HL-60/S4 treated with retinoic acid at 250 ng/mL for 4 days and 3 days (cell line): Measurements from ENCODE around the gene KCNH5.

ENCODE experiments used
- in situ Hi-C: fragments of 300-500 bp; cut with MboI; formaldehyde crosslinking; loops from 2 replicates; pipeline ENCODE4 v1.7.0; 2022; ENCODE audit warnings: low sequenced_read_pairs

The KCNH5 gene

DNA sequence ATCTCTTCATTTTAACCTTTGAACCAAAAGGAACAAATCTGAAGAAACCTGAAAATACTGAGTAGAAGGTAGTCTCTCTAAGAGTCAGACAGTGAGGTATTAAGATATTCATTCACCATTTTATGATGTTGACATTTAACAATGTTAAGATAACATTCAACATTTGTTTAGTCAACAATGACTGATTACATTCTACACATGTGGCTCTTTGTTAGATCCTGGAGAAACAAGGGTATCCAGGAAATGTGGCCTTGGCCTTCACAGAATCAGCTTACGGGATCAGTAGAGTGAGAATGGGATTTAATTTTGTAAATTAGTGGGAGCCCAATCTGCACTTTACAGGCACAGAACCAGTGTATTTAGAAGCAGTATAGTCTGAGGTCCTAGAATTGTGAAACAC, 355.5 kb downstream of the KCNH5 start:
- in situ Hi-C loops: no loop called here

DNA sequence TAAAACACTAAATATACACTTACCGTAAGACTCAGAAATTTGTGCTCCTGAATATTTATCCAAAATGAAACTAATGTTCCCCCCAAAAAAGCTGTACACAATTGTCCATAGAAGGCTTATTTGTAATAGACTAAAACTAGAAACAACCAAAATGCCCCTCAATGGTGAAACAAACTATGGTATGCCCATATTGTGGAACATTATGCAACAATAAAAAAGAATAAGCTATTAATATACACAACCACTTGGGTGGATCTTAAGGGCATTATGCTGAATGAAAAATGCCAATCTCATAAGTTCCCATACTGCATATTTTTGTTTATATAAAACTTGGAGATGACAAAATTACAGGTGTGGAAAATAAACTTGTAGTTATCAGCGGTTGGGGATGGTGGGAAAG, 357.4 kb downstream of the KCNH5 start:
- in situ Hi-C loops: no loop called here

DNA sequence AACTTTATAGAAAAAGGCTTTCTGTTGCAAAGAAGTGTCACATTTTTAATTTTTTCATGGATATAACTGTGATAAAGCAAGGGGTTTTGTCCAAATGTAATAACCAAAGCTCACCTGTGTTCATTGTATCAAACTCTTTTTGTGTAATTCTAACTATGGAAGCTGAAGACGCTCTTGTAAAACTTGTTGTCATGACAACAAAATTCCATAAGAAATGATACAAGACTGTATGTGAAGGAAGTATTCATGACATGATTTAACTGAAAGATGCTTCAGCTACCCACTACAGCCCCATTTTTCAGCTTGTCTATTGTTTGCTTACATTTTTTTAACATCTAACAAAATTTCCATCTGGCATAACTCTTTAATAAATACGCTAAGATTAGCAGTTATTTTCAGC, 360.9 kb downstream of the KCNH5 start:
- in situ Hi-C loops: no loop called here

DNA sequence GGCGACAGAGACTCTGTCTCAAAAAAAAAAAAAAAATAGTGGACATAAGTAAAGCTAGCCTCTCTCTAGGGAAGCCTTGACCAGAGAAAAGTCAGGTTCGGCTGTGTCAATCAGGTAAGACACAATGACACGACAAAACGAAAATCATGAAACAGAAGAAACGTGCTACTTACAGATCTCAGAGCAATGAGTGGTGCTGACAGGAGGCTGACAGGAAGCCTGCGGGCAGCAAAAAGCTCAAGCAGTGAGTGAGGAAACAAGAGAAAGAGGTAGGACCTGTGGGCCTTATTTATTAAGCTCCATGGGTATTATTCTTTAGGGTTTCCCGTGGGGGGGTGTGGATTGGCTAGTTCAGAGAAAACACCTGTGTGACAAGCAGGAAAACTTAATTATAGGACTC, 363.1 kb downstream of the KCNH5 start:
- in situ Hi-C loops: no loop called here

DNA sequence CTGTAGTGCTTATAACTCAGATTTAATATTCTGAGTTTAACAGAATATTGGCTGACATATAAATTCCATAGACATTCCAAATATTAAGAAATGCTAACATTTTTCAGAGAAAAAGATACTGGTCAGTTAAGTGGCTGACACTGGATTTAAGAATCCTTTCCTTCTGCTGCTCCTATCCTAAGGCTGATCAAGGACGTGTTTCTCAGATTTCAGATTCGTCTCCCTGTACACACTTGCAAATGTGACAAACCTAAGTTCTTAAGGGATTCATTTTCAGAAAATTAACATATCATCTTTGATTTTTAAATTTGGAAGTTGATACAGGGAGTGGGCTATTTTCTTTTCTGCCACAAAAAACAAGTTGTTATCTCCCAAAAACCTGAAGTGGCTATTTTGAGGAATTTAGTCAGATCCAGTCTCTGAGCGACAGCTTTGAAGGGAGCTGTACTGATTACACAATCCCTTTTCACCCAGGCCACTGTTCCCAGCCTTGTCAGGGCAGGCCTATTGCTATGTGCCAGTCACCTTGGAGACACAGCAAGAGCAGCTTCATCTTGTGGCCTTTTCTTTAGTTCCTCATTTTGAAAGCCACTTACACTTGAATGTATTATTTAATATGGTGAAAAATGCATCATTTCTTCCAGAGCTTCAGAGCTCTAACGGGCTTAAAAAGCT, 370.6 kb downstream of the KCNH5 start:
- in situ Hi-C loops: no loop called here

DNA sequence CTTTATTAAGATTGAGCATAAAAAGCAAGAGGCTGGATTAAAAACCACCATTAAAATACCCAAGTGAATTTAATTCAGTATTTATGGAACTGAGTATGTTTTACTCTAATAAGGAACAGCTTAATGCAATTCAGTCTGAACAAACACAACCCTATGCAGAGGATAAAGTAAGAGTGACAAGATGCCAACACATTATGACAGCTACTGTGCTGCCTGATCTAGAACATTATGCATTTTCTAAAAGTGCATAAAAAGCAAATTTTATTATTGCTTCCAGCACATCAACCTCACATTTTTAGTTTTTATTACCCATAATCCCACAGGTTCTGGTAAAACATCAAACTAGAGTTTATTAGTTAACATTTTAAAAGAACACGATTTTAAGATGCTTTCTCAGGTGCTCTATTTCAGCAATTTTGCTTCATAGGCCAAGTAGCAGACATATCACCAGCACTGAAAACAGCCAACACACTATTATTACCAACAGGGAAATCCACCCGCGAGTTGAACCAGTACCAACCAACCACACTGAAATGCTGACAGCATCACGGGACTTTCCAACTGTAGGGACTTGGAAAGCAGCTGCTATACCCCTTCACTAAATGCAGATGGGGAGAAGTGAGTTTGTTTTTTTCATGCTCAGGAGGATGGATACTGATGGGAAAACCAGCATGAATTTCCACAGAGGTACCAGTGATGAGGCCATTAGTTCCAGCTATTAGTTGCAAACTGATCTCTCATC, 372.1 kb downstream of the KCNH5 start:
- in situ Hi-C loops: no loop called here

DNA sequence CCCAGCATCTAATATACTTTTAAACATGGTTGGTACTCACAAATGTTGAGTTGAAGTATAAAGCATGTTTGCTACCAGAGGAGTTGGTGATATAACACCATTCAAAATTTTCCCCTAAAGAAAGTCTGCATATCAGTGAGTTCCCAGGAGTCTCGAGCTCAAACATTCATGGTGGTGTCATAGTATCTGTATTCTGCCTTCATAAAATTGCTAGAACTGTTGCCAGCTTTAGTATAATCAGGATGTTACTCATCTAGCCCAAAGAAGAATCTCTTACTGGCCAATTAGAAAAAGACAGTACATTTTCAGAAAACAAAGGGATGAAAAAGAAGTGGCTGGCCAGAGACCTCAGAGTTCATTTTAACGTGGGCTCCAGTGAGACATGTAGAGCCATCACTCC, 374.7 kb downstream of the KCNH5 start:
- in situ Hi-C loops: no loop called here

DNA sequence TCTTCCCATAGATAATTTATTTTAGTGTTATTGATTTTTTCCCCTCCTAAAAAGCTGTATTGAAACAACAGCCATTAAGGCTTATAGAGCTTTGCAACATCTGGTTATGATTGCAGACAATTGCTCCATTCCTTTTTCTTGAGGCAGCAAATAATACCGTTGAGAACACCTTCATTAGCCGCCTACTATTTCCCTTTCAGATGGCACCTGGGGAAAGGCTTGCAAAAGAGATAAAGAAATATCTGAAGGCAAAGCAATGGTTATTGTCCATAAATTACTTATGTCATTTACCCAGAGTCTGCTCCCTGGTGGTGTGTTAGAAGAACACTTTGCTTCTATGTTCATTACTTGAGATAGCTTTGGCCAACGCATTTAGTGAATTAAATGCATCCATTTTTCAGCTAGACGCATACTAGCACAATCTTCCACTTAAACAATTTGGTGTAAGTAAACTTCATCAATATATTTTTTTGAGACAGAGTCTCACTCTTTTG, 377.8 kb downstream of the KCNH5 start:
- in situ Hi-C loops: no loop called here

DNA sequence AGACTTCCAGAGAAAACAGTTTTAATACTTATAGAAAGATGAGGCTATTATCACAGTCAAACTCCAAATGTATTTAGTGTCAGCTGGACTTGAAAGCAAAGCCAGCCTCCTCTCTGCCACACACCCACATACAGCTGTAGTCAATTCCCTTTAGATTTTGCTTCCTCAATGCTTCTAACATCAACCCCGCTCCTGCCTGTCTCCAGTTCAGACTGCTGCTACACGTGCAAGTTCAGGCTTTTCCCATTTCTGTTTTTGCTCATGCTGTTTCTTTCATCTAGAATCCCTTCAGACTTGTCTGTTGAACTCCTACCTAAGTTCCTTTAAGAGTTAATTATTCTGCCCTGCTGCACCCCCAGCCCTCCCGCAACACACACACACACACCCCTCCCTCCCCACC, 380.0 kb downstream of the KCNH5 start:
- in situ Hi-C loops: no loop called here

DNA sequence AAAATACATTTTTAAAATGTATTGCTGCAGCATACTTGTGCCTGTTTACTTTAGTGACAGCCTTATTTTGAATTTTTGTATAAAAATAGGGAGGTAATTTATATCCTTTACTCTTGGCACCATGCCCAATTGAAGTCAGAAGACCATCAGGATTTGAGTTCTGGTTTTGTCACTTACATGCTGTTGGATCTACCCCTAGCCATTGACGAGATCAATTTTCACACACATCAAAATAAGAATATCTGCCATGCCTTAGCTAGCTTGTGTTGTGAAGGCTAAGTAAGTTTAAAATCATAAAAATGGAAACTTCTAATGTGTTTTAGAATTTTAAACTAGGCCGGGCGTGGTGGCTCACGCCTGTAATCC, 381.8 kb downstream of the KCNH5 start:
- in situ Hi-C loops: no loop called here

DNA sequence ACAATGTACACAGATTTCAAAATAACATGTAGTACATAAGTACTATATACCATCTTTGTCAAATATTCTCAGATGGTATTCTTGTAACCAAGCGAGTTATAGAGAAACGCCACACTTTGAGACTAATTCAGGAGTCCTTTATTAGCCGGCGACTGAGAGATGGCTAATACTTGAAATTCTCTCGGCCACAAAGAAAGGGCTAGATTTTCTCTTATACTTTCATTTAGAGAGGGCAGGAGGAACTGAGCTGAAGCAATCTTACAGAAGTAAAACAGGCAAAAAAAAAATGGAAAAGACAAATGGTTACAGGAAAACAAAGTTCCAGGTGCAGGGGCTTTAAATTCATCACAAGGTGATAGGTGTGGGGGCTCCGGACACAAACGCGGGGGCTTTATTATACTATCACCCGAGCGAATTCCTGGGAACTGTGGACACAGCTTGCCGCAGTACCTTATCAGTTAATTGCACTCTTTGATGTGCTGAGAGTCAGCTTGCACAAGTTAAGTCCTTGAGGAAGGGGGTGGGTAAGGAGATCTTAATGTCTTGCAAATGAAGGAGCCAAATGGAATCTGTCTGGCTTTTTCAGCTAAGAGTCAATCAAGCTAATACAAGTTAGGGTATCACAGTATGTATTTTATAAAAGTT, 382.3 kb downstream of the KCNH5 start:
- in situ Hi-C loops: no loop called here

DNA sequence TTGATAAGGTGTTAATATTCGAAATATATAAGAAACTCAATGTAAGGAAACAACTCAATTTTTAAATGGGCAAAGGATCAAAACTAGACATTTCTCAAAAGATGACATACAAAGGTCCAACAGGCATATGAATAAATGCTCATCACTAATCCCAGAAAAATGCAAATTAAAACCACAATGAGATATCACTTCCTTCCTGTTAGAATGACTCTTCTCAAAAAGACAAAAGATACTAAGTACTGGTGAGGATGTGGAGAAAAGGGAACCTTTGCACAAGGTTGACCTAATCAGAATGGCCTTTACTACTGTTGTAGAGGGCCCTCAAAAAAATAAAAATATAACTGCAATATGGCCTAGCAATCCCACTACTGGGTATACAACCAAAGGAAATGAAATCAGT, 383.4 kb downstream of the KCNH5 start:
- in situ Hi-C loops: no loop called here

DNA sequence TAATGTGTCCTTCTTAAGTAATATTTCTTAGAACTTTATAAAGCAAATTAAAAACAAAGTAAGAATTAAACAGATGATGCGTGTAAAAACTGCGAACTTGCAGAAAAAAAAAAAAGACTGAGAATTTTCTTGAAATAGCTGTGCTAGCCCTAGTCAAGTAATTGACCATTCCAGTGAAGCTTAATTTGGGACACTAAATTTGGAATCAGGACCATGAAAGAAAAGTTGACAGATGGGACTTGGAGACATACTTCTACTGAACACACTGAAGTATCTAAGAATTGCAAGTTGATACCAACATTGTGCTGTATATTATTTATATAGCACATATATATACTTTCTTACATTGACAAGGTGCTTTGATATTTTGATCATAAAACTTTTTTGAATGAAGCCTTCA, 386.6 kb downstream of the KCNH5 start:
- in situ Hi-C loops: no loop called here

DNA sequence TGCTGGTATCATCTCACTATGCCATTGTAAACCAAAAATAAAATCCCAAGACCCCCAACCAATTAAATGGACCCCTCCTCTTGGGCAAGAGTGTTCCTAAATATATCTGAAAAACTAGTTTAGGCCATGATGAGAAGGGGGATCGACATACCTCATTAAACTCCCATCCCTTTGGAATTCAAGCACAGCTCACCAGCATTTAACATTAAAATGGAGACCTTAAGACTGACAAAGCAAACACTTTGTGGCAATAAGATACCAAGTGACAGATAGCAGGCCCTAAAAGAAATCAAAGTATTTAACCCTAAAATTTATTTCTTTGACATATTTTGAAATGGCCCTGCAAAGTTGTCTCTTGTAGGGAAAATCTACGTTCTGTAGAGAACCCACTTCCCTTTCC, 387.9 kb downstream of the KCNH5 start:
- in situ Hi-C loops: no loop called here

DNA sequence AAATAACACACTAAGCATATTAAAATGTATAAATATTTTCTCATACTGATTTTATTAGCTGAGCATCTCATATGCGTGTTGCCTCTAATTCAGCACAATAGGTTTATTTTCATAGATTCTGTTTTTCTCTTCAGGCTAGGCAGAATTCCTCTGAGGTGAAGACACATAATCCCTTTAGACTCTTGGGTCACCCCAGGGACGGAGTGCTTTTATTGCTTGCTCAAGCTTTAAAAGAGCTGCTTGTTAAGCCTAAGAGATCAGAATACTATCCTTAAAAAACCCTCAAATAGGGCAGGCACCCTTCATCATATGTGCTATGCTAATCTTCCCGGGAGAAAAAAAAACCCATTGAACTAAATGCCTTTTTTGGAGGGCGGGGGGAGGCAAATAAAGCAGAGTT, 390.1 kb downstream of the KCNH5 start:
- in situ Hi-C loops: no loop called here

DNA sequence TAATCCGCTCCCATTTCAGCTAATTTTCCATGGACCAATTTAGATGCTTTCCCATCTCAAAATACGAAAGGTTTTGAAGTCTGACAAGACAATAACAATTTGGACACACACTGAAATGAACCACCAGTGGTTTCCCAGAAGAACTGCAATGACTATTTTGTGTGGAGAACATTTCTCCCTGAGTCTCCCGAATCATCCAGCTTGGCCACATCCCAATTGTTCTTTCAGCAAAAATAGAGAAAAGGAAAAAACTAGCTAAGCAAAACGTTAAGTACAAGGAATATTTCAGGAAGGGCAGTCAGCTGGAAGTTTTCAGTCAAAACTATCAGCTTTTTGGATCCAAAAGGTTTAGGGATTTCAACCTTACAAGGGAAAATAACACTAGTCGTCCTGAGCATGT, 390.6 kb downstream of the KCNH5 start:
- in situ Hi-C loops: no loop called here
